GM19238 (cell line): ENCODE measurements around the gene EMC6.
"Not testable (repeated sequence)": the region's sequence is repeated elsewhere in the genome, so short reads cannot be mapped to it uniquely, and the experiment has no call there.

Experiments
- DNase-seq: peaks from one replicate; pipeline ENCODE4 v3.0.0; 2011; ENCODE audit warnings: low spot score; ENCODE audit not compliant: insufficient read length

The EMC6 gene

DNA sequence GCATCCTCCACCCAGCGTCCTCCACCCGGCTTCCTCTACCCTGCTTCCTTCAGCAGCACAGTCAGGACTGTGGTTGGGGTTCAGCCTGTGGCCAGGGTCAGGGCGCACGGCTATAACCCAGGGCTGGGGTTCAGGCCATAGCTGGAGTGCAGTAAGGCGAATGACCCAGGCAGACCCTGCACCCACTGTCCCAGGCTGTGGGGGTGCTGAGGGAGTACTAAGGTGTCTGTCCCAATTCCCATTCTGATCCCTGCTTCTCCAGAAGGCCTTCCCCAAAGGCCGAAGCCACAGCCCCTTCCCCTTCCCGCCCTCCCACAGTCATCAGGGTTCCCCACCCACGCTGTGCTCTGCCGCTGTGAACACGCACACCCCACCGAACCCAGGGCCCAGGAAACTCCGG lies 12.4 kb downstream of the EMC6 start:
- no peak for DNase-seq

DNA sequence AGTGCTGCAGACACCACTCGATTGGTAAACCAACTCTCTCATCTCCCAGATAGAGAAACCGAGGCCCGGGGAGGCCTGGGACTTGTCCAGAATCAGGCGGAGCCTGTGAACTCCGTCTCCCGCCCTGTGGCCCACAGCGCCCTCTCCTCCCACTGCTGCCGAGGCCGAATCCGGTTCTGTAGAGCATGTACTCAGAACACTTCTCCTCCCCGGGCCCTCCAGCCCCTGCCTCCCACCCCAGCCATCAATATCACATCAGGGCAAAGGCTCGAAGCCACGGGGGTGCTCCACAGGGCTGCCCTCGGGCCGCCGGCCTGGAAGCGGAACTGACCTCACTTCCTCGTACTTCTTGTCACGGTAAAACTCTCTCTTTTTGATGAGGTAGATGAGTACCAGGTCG lies 13.0 kb downstream of the EMC6 start:
- DNase-seq: no peak

DNA sequence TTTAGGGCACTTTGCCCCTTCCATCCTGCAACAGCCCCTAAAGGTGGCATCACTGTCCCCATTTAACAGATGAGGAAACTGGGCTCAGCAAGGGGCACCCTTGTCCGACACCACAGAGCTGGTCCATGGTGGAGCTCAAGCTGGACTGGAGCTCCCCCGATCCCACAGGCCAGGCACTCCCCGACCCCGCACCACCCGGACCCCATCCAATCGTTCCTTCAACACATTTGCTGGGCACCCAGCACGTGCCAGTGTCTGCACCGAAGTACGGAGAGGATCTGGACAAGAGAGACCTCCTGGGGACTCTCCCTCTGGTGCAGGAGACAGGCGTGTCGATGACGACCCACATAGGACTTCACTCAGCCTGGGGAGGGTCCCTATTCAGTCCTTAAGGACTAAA lies 13.4 kb downstream of the EMC6 start:
- no peak for DNase-seq

DNA sequence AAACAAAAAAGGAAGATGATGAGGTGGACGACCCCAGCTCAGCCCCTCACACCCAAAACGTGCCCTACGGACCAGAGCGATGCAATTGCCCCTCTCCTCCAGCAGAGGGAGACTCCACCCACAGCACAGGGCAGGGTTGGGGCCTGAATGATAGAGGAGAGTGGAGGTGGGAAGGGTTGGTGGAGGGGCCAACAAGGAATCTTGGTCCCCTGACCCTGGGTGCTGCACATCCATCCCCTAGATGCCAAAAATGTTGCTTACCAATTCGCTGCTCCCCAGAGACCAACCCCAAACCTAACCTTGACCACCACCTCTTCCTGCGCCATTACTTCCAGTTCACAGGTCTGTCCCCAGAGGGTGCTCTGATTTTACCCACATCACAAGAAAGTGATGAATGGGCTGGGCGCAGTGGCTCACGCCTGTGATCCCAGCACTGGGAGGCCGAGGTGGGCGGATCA lies 14.5 kb downstream of the EMC6 start:
- peak; percentile 87 for DNase-seq

DNA sequence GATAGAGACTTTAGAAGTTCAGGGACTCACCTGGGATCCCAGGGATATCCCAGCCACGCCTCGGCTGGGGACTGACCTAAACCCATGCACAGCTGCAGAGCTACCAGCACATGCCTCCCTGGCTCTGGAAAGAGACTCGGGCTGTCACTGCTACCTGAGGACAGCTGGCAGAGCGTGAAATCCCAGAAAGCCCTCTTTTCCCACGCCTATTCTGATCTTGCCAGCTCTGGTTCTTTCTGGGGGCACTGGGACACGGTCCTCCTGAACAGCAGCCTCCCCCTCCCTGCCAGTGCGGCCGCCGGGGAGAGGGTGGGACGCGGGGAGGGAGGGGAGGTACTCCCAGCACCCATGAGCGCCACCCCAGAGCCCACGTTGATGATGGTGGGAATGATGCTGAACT lies 16.6 kb downstream of the EMC6 start:
- DNase-seq: no peak

DNA sequence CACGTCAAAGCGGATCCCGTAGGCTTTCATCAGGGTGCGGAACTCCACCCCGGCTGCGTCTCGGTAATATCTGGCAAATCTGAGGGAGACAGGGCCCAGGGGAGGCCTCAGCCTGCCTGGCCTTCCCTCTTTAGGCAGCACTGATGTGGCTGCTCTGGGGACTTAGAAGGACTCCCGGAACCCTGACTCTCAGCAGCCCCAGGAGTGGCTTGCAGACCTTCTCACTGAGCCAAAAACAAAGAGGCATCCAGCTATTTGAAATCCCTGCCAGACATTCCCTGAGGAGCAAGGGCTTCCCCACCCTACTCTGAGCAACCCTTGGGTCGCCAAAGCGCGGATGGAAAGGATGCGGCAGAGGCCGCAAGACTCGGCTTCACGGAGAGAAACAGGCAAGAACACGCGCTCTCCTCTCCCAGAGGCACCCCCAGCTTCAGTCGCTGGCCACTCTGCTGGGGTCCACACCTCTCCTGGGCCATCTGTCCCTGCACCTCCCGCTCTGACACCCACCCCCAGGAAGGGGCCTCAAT lies 19.5 kb downstream of the EMC6 start:
- DNase-seq: no peak

DNA sequence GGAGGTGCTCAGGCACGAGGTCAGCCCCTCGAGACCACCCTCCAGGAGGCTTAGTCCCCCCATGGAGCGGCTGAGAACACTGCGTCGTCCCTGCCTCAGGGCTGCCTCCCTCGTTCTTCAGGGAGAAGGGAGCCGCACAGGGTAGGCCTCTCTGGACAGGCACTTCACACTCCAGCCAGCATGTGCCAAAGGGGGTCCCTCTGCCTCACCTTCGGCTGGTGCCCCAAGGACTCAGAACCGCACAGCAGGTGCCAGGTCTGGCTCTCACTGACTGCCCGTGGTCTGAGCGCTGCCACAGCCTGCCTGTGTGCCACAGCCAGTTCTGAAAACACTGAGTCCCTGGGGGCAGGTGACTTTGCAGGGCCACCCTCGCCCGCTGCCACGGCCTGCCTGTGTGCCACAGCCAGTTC lies 20.2 kb downstream of the EMC6 start:
- no peak for DNase-seq

DNA sequence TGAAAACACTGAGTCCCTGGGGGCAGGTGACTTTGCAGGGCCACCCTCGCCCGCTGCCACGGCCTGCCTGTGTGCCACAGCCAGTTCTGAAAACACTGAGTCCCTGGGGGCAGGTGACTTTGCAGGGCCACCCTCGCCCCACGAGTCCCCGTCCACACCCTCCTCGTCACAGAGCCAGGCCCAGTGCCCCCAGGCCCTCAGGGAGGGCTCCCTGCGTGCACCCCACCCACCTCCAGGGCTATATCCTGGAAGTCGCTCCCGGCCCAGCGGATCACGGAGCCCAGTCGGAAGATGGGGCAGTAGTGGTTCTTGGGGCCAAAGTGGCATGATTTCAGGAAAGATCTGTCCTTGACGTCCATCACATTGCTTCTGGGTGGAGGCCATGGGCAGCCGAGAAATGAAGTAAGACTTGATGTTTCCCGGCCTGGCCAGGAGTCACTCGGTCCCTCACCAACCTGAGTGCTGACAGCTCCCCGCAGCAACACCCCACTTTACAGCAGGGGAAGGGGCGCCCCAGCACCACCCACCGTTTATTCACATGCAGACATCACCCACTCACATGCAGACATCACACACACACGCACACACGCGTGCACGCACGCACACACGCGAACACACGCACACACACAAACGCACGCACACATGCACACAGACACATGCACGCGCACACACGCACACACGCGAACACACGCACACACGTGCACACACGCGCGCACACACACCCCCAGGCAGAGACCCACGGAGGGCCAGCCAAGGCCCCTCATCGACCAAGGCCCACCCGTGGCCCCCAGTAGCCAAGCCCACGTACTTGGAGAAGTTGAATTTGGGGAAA lies 20.9 kb downstream of the EMC6 start:
- no peak for DNase-seq

DNA sequence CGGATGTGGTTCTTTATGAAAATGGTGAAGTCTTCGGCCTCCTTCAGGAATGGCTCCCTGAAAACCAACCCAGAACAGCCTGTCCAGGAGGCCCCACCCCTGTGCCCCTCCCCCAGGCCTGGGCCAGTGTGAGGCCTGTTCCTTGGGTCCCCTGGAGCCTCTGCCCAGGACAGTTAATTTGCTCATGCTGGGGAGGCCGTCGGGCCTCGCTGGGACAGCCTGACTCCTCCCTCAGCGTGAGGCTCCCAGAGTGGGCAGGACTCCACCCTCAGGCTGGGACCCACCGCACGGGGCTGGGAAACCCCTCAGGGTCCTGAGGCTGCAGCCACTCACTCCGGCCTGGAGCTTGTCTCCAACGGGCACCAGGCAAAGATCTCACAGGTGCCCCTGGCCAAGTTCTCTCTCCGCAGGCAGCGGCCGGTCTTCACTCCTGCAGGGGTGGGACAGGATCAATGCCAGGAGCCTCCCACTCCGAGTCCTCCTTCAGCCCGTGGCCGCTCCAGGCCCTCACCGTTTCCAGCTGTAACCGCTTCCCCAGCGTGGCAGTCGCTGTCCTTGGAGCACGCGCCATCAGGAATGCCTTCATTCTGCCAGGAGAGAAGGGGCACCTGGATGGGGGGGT lies 21.6 kb downstream of the EMC6 start:
- no peak for DNase-seq

DNA sequence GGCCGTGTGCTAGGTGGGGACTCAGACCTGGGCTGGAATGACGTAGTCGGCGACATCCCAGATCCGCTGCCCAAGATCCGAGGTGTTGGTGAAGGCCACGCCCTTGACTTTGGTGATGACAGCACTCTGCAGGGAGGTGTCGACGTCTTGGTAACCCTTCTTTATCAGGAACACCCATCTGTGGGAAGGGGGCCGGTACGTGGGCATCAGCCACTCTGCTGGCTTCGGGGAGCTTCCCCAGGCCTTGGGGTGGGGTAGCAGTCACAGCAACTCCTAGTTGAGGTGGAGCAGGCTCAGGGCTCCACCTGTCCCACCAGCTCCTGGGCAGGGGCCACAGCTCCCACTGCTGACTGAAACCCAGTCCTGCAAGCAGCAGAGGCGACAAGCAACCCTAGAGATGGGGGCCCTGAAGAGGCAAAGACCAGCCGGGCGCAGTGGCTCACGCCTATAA lies 23.0 kb downstream of the EMC6 start:
- DNase-seq: no peak

DNA sequence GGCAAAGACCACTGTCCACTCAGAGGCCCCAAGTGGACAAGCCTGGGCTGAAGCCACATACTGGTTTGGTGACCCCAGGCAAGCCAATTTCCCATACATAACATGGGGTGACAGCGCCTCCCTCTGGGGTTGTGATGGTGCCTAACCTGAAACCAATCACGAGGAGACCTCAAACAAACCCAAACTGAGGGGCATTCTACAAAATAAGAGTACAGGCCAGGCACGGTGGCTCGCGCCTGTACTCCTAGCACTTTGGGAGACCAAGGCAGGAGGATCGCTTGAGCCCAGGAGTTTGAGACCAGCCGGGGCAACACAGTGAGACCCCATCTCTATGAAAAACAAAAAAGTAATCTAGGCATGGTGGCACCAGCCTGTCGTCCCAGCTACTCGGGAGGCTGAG lies 23.7 kb downstream of the EMC6 start:
- no peak for DNase-seq

DNA sequence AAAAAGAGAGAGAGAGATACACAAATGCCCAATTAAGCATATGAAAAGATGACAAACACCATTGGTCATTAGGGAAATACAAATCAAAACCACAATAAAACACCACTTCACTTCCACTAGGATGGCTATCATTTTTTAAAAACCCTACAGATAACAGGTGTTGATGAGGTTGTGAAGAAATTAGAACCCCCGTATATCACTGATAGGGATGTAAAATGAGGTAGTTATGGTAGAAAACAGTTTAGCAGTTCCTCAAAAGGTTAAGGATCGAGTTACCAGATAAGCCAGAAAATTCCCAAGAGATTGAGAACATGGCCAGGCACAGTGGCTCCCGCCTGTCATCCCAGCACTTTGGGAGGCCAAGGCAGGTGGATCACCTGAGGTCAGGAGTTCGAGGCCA lies 24.5 kb downstream of the EMC6 start:
- no peak for DNase-seq

DNA sequence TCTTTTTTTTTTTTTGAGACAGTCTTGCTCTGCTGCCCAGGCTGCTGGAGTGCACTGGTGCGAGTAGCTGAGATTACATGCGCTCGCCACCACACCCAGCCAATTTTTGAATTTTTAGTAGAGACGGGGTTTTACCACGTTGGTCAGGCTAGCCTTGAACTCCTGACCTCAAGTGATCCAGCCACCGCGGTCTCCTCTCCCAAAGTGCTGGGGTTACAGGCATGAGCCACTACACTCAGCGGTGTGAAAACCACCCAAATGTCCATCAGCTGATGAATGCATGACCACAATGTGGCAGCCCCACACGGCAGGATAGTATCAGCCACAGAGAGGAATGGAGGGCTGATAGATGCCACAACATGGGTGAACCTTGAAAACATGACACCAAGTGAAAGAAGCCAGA lies 25.2 kb downstream of the EMC6 start:
- no peak for DNase-seq

DNA sequence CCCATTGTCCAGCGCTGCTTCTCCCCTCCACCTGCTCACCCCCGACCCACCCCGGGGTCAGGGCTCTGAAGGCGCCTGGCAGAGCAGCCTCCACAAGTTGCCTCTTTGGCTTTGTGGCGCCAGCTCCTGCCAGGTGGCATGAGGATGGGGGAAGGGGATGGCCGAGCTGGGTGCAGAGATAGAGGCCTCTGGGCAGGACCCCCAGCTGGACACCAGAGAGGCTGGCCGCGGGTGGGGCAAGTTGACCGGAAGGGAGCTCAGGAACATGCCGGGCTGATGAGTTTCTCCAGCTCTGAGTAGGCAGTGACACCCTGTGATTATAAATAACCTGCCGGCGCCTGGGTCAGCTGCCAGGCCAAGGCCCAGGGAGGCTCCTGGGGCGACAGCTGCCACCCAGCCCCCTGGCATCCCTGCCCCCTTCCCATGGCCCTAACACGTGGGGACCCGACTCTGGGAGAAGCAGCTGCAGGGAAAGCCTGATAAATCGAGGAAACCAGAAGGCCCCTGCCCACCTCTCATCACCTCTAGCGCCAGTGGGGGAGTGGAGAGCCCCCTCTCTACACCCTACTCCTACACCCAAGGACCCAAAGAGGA lies 26.6 kb downstream of the EMC6 start:
- DNase-seq: no peak

DNA sequence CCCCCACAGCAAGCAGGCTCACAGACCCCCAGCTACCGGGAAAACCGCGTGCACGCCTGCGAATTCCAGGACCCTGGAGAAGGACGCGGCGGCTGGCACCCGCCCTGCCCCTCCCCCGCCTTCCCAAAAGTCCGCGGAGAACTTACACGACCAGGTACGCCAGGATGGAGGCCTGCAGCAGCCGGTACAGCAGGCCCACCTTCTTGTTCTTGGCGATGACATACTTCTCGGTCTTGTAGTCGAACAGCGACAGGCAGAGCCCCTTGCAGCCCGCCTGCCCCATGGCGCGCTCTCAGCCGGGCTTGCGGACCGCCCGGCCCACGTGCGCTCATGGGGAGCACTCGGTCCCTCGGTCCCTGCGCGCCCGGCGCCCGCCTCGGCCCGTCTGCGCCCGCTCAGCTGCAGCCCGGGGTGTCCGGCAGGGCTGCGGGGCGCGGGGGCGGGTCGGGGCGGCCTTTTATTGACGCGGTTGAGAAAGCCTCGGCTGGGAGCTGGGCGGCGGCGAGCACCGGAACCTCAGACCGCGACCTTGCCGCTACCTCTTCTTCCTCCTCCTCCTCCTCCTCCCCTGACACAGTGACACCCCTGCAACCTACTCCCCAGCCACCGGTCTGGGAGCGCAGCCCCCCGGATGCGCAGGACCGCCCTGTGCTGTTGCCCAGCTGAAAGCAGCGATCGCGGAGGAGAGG lies 27.3 kb downstream of the EMC6 start, which contains the start of gene P2RX5:
P2RX5 (minus strand) TSS at position 433 of the 689 bp plus-strand sequence; CDS start at position 283, 150 bp downstream.
- DNase-seq: peak; percentile 48

DNA sequence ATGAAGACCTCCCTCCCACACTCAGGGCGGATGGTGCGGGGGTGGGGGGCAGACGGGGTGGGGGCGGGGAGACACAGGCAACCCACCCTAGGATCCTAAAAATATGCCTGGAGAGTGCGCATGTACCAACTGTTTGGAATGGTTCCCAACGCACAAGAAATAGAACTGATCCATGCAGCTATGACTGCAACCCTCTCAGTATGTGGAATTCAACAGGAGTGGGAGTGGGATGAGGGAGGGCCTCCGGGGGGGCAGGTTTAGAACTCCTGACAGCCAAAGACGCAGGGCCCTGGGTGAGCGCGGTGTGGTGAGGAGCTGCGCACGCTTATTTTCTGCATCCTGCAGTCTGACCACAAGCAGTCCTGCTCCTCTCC lies 28.5 kb downstream of the EMC6 start:
- no peak for DNase-seq

DNA sequence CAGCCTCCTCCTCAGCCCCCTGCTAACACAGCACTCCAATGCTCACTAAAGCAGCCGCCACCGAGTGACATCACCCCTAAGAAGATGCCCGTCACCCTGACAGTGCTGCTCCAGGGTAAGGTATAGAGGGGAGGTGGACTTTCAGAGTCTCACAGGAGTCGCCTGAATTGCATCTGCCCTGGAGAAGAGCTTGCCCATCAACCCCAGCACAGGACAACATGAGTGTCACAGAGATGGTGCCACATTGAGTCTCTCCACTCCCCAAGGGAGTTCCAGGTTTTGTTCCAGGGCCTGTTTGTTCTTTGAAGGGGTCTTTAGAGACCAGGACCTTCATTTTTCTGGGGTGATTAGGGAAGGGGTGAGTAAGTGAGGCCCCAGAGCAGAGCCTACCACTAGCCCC lies 29.5 kb downstream of the EMC6 start:
- no peak for DNase-seq

DNA sequence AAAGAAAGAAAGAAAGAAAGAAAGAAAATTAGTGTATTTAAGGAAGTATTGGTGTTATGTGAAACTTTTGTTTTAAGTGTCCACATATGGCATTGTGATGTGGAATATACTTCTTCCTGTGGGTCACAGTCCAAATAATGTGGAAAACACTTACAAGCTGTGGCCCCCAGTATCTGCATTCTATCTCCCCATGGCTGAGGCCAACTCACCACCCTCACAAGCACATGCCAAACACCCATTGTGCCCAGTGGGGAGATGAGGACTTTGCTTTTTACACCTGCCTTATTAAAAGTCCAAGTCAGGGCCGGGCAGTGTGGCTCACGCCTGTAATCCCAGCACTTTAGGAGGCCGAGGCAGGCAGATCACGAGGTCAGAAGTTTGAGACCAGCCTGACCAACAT lies 31.3 kb downstream of the EMC6 start:
- no peak for DNase-seq

DNA sequence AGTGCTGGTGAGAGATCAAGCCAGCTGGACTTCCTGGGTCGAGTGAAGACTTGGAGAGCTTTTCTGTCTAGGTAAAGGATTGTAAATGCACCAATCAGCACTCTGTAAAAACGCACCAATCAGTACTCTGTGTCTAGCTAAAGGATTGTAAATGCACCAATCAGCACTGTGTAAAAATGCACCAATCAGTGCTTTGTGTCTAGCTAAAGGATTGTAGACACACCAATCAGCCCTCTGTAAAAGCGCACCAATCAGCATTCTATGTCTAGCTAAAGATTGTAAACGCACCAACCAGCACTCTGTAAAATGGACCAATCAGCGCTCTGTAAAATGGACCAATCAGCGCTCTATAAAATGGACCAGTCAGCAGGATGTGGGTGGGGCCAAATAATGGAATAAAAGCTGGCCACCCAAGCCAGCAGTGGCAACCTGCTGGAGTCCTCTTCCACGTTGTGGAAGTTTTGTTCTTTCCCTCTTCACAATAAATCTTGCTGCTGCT lies 33.5 kb downstream of the EMC6 start:
- DNase-seq: not testable (repeated sequence)

DNA sequence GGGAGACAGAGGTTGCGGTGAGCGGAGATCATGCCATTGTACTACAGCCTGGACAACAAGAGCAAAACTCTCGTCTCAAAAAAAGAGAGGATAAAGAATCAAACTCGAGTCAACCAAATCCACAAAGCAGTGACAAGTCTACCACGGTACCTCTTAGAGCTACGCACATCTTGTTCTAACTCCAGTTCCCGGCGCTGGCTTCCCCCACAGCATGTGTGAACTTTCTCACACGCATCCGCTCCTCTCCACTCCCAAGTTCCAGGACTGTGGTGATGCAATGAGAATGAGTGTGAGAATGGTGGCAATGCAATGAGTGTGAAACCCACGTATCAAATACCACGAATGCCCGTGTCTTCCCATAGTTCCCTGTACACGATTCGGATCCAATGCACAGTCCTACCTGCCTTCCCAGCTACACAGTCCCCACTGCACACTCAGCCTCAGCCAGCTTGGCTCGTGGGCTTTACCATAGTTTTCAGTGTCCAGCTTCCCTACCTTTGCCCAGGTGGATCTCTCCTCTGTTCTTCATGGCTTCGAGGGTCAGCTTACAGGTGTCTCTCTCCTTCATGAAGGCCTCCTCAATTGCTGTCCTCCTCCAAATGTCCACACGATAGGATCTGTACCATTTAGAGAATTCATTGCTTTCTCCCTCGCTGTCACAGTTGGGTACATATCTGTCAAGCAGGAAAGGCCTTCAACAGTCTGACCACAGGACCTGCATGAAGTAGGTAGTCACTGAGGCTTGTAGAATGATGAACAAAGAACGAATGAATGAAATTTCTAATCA lies 36.5 kb downstream of the EMC6 start:
- no peak for DNase-seq

DNA sequence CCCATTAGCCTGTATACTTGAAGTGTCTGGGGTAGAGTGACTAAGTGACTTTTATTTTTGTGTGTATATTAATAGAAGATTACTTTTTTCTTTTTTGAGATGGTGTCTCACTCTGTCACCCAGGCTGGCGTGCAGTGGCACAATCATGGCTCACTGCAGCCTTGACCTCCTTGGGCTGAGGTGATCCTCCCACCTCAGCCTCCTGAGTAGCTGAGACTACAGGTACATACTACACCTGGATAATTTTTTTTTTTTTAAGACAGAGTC lies 37.0 kb downstream of the EMC6 start:
- not testable (repeated sequence) for DNase-seq
